ENCODE measurements around the gene LINS1.

LINS1 gene

DNA sequence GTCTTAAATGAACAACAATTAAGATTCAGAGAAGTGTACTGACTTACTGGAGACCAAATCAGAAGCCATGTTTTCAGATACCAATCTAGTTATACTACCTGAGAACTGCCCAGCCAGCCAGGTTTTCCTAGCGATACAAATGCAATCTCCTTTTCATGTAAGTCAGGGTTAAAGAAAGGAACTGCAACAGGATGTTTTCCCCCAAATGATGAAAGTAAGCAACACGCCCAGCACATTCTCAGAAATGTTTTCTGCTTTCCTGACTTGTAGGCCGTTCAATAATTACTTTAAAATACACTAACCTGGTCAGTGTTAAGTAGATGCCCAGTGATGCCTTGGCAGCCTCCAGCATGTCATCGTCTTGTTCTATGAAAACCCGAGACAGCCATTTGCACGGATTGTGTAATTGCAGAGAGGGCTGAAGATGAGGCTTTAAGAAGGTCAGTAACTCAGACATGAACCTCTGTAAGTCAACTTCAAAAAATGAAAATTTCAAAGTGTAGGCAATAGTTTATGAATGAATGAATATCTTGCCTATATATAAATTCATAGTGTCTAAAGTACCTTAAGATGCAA, 30.3 kb downstream of the LINS1 start:
- no peak overlapping the region for H3K27ac ChIP-seq
- no peak for TF ChIP-seq ZFX (IDR thresholded peaks at IDR 0.05)
- TF ChIP-seq, protein P1, sequence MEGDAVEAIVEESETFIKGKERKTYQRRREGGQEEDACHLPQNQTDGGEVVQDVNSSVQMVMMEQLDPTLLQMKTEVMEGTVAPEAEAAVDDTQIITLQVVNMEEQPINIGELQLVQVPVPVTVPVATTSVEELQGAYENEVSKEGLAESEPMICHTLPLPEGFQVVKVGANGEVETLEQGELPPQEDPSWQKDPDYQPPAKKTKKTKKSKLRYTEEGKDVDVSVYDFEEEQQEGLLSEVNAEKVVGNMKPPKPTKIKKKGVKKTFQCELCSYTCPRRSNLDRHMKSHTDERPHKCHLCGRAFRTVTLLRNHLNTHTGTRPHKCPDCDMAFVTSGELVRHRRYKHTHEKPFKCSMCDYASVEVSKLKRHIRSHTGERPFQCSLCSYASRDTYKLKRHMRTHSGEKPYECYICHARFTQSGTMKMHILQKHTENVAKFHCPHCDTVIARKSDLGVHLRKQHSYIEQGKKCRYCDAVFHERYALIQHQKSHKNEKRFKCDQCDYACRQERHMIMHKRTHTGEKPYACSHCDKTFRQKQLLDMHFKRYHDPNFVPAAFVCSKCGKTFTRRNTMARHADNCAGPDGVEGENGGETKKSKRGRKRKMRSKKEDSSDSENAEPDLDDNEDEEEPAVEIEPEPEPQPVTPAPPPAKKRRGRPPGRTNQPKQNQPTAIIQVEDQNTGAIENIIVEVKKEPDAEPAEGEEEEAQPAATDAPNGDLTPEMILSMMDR (conservative IDR thresholded peaks at IDR 0.05) = no peak

DNA sequence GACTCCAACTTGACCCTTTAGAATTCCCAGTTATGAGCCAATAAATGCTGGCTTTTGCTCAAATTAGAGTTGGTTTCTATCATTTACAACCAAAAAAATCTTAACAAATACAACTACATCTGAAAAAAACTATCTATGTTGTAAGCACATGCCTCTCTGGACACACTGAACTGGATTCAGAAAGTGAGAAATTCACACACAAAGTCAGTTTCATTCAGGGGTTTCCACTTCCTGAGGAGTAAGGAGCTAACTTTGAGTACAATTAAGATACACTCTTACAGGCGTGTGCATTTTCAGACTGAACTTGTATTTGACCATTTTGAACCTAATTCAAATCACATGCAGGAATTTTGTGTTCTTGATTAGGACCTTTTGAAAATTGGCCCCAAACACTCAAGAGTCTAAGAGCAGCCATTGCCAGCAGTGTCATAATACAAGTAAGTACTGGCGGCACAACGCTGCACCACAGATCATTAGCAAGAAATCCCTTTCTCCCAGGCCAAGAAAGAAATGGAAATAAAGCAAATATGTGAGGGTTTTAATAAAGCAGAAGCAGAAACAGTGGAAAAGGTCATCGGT, 31.2 kb downstream of the LINS1 start:
- H3K27ac ChIP-seq = no peak overlapping the region
- TF ChIP-seq, protein P1 (conservative IDR thresholded peaks at IDR 0.05) = no peak

DNA sequence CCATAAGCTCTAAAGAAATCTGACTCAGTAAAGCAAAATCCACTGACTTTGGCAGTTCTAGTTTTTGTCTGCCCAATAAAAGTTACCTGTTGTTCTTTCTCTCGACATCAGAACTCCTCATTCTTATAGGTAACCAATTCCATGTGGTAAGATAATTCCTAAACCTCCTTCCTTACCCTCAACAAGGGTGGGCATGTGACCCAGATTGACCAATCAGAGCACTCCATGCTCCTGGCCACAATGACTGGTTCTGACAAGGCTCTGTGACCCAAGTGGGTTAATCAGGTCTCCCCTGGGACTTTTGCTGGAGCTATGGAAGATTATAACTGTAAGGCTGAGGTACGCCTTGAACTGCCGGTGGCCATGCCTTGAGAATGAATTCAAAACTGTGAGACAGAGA, 31.7 kb downstream of the LINS1 start:
- TF ChIP-seq, protein P1 (conservative IDR thresholded peaks at IDR 0.05) = no peak
- no peak for TF ChIP-seq ZFX (IDR thresholded peaks at IDR 0.05)
- no peak overlapping the region for H3K27ac ChIP-seq

DNA sequence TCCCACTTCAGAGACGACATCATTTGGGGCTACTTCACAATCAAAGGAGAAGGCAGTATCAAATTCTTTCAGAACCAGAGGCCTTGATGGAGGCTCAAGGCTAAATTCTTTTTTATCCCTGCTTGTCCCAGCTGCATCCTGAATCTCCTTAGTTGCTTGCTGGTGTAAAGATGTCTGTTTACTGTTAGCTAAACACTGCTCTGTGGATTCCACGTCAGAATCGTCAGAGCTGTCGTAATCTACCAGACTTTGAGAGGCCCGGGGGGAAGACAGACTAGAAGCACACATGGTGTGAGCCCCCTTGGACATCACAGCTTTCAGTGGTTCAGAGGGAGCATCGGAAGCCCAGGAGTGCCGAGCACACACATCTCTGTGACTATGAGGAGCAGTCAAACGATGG, 32.6 kb downstream of the LINS1 start:
- no peak overlapping the region for H3K27ac ChIP-seq
- TF ChIP-seq, protein P1 (conservative IDR thresholded peaks at IDR 0.05) = no peak
- TF ChIP-seq ZFX (IDR thresholded peaks at IDR 0.05) = no peak

DNA sequence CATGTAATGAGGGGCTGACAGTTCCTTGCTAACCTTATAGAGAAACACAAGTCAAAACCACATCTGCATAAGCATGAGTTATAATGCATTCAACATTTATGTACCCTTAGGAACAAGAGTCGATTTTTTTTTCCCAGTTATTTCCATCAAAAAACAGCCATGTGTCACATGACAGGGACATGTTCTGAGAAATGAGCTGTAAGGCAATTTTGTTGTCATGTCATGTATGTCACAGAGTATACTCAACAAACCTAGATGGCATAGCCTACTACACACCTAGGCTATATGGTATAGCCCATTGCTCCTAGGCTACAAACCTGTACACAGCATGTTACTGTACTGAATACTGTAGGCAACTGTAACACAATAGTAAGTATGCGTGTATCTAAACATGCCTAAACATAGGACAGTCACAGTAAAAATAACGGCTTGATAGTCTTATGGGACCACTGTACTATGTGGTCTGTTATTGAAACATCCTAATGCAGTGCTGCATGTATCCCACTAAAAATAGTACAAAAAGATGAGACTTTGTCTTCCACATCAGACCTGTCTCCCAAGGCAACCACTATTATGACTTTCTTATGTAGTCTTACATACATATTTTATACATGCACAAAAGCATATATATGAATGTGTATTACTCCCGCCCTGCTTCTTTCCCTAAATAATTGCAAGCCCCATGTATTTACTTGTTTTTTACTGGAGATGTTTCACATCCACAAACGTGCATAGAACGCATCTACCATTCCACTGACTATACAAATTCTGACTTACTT, 34.9 kb downstream of the LINS1 start:
- H3K27ac ChIP-seq = no peak overlapping the region
- no peak for TF ChIP-seq ZFX (IDR thresholded peaks at IDR 0.05)
- TF ChIP-seq, protein P1 (conservative IDR thresholded peaks at IDR 0.05) = no peak

DNA sequence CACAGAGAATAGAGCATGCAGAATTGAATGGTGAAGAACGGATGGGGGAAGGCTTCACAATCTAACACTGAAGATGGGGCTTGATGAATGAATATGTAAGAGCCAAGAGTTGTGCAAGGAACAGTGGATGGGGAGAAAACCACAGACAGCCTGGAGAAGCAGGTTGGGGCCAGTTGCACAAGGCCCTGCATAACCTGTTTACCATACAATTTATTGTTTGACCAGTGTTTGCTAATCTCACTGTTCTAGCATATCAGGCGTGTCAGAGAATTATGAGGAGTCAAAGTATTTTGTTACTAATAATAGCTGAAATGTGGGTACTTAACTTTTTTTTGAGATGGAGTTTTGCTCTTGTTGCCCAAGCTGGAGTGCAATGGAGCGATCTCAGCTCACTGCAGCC, 36.4 kb downstream of the LINS1 start:
- TF ChIP-seq ZFX (IDR thresholded peaks at IDR 0.05) = no peak
- TF ChIP-seq, protein P1 (conservative IDR thresholded peaks at IDR 0.05) = no peak
- no peak overlapping the region for H3K27ac ChIP-seq

DNA sequence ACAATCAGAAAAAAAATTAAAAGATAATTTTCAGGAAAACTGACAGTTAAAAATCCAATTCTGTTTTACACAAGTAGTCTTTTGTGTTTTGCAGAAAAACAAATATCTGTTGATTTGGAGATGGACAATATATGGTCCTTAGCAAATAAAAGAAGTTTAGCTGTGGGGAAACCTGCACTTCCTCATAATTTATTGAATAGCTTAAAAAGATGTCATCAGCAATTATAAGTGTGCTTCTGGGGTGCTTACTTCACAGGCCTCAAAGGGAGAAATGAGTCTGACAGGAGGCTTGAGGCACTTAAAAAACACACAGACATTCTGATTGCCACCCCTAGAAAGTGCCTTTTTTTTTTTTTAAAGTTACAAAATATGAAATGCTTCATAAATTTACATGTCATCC, 41.7 kb downstream of the LINS1 start:
- TF ChIP-seq, protein P1 (conservative IDR thresholded peaks at IDR 0.05) = no peak
- no peak for TF ChIP-seq ZFX (IDR thresholded peaks at IDR 0.05)
- H3K27ac ChIP-seq = no peak overlapping the region

All from C4-2B (cell line).